K562 (cell line): ENCODE data around the gene ZBTB9. TPM values are rescaled to one million over a fixed set of nuclear protein-coding genes. Genes with fewer than 3 reads are reported as not detected.

Source experiments
- AFF1 ChIP-seq, 2 experiments: fragments of 450-650 bp; IDR thresholded peaks; 2 replicates each; pipeline ENCODE4 v1.6.1; 2018; ENCODE audit warnings: mild to moderate bottlenecking in 2 of 2, low read depth in 1 of 2; ENCODE audit not compliant: partially characterized antibody in 2 of 2
- ASH1L ChIP-seq: fragments of 450-650 bp; IDR thresholded peaks from 2 replicates; pipeline ENCODE4 v1.6.1; 2018; ENCODE audit warnings: borderline replicate concordance, mild to moderate bottlenecking, low read depth; ENCODE audit not compliant: partially characterized antibody
- ATF3 ChIP-seq, 2 experiments: fragments of 450-650 bp in 1 of 2; sonication (generic) in 1 of 2; formaldehyde crosslinking in 1 of 2; IDR thresholded peaks in 1 of 2; conservative IDR thresholded peaks in 1 of 2; 2 replicates each; pipeline versions ENCODE4 v1.6.1 to v1.8.1; 2016 to 2023; ENCODE audit warnings: mild to moderate bottlenecking in 2 of 2, moderate library complexity in 2 of 2, inconsistent platforms in 1 of 2, missing genetic modification reagents in 1 of 2
- CBFA2T3 ChIP-seq: fragments of 450-650 bp; IDR thresholded peaks from 2 replicates; pipeline ENCODE4 v1.6.1; 2017
- CBFB ChIP-seq: sonication (generic); formaldehyde crosslinking; IDR thresholded peaks from 2 replicates; pipeline ENCODE4 v1.4.0; 2020; ENCODE audit warnings: mild to moderate bottlenecking, missing genetic modification reagents
- CSDE1 ChIP-seq, 2 experiments: fragments of 450-650 bp; IDR thresholded peaks; 2 replicates each; pipeline ENCODE4 v1.6.1; 2016; ENCODE audit warnings: mild to moderate bottlenecking in 1 of 2
- ELF4 ChIP-seq: fragments of 450-650 bp; formaldehyde crosslinking; IDR thresholded peaks from 2 replicates; pipeline ENCODE4 v1.4.0; 2022; ENCODE audit warnings: missing genetic modification characterization
- HLTF ChIP-seq: fragments of 450-650 bp; IDR thresholded peaks from 2 replicates; pipeline ENCODE4 v1.6.1; 2016
- HMGN3 ChIP-seq: IDR thresholded peaks from 2 replicates; pipeline ENCODE4 v1.6.1; 2011; ENCODE audit warnings: borderline replicate concordance, low read depth, mild to moderate bottlenecking, mixed read lengths, low read length; ENCODE audit not compliant: insufficient read length; ENCODE audit errors: extremely low read depth
- L3MBTL2 ChIP-seq: fragments of 450-650 bp; IDR thresholded peaks from 2 replicates; pipeline ENCODE4 v1.6.1; 2016; ENCODE audit warnings: mild to moderate bottlenecking, moderate library complexity
- MYNN ChIP-seq, 2 experiments: sonication (generic); formaldehyde crosslinking in 1 of 2; IDR thresholded peaks; 2 replicates each; pipeline versions ENCODE4 v1.5.0 to v1.6.1; 2016 to 2020; ENCODE audit warnings: antibody characterized with exemption in 1 of 2, missing genetic modification reagents in 1 of 2
- PML ChIP-seq: IDR thresholded peaks from 2 replicates; pipeline ENCODE4 v1.6.1; 2012; ENCODE audit warnings: low read length, inconsistent platforms
- SMAD4 ChIP-seq: fragments of 250-450 bp; sonication (Bioruptor Pico); conservative IDR thresholded peaks from 2 replicates; pipeline ENCODE4 v1.8.0; 2021; ENCODE audit warnings: inconsistent platforms, mild to moderate bottlenecking, moderate library complexity
- STAT5A ChIP-seq: IDR thresholded peaks from 2 replicates; pipeline ENCODE4 v1.6.1; 2012; ENCODE audit warnings: low read length, inconsistent platforms, borderline replicate concordance
- TRIM28 ChIP-seq: fragments of 450-650 bp; IDR thresholded peaks from 2 replicates; pipeline ENCODE4 v1.6.1; 2017
- ZNF384 ChIP-seq: IDR thresholded peaks from 2 replicates; pipeline ENCODE4 v1.6.1; 2012; ENCODE audit warnings: low read depth, low read length, improper control_type of control experiment
- ZNF707 ChIP-seq: fragments of 250-450 bp; sonication (Bioruptor Pico); conservative IDR thresholded peaks from 2 replicates; pipeline ENCODE4 v1.8.0; 2022; ENCODE audit warnings: inconsistent platforms, mild to moderate bottlenecking, moderate library complexity
- polyA plus RNA-seq, 8 experiments: library from polyadenylated mRNA; depleted of rRNA in 4 of 8; stranded (reverse) in 5 of 8; unstranded in 3 of 8; fragments of >200 nt; fragmentation: Nextera tagmentation in 2 of 8; fragmentation: Illumina TruSeq in 1 of 8; extraction: Ambion mirVana in 2 of 8; extraction: Trizol in 1 of 8; gene quantifications; 2 replicates each; pipeline versions ENCODE4 v1.2.1 to v1.2.3, GENCODE V29; 2011 to 2014; ENCODE audit warnings: inconsistent platforms in 1 of 8, missing spikeins in 1 of 8
- total RNA-seq, 7 experiments: library from RNA; depleted of rRNA in 6 of 7; stranded (reverse); fragments of >200 nt in 6 of 7; fragmentation: Illumina TruSeq in 2 of 7; extraction: Trizol in 2 of 7; gene quantifications; 2 replicates each; pipeline versions ENCODE4 v1.2.1 to v1.2.3, GENCODE V29; 2011 to 2021; ENCODE audit warnings: low replicate concordance in 1 of 7
- TF ChIP-seq, protein P1 (sequence below): fragments of 450-650 bp; IDR thresholded peaks from 2 replicates; pipeline ENCODE4 v1.6.1; 2016; ENCODE audit warnings: borderline replicate concordance
- TF ChIP-seq, protein P2 (sequence below): IDR thresholded peaks from 2 replicates; pipeline ENCODE4 v1.6.1; 2011; ENCODE audit not compliant: insufficient read length; ENCODE audit errors: extremely low read depth

Gene ZBTB9
- total and polyA plus RNA-seq, 9 of the 15 experiments (the other 6 are each of a cell fraction or from before 2014, with no cell fraction given): 1.9 to 19.5 (median 10.4) TPM

DNA sequence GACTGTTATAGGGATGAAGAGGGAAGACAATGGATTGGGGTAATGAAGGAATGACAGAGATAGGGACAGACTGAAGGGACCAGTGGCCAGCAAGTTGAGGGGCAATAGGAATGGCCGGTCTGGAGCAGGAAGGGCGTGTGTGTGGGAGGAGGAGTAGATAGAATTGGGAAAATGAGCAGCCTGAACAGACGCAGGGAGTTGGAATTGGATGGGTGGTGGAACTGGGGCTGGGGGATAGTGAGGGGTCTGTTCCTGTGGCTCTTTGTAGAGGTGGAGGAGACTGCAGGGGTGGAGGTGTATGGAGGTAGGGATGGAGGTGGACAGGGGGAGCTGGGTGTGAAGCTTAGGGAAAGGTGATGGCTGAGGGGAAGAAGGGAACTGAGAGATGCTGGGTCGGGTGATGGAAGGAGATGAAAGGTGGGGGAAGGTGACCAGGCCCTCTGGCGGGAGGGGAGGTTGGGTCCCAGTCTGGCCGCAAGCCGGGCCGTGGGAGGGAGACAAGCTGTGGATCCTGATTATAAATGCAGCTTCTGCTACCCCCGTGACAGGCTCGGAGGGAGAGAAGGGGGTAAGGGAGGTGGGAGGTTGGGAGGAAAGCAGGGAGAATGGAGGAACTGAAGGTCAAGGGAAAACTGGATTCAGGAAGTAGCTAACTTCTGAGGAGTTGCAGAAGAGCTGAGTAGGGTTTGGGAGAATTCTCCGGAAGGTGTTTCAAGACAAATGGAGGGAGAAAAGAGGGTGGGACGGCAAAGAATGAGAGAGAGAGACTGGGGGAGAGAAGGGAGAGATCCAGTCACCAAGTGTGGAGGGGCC, 29.3 kb upstream of the ZBTB9 start (continued):
- 0 out of 2 replicates have a peak, but pooled peaks have one; percentile 42 for TF ChIP-seq TRIM28
- peak; percentile 43 for TF ChIP-seq SMAD4 (CRISPR knock-in tag)
- TF ChIP-seq CBFB (CRISPR knock-in tag): peak; percentile 33; the same call in 1 of the 2 replicates
- no peak for TF ChIP-seq ZNF707
- peak; percentile 67 to 82 for TF ChIP-seq AFF1 (IDR thresholded peaks at IDR 0.05; ENCODE audit: low read depth in 1 of 2, partially characterized antibody in 2 of 2)
- TF ChIP-seq L3MBTL2: no peak; the same call in 1 of the 2 replicates
- 0 out of 2 replicates have a peak, but pooled peaks have one; percentile 38 for TF ChIP-seq ATF3 (IDR thresholded peaks at IDR 0.05)
- TF ChIP-seq ATF3 (CRISPR knock-in tag; conservative IDR thresholded peaks at IDR 0.05): no peak
- TF ChIP-seq ELF4 (CRISPR knock-in tag): peak; percentile 59
- peak; percentile 54; the same call in 1 of the 2 replicates for TF ChIP-seq STAT5A
- TF ChIP-seq CBFA2T3: peak; percentile 90
- peak; percentile 96 for TF ChIP-seq HLTF
- TF ChIP-seq ASH1L: peak; percentile 53
- no peak for TF ChIP-seq ZNF384
- 0 out of 2 replicates have a peak, but pooled peaks have one; percentile 4 for TF ChIP-seq MYNN (IDR thresholded peaks at IDR 0.05)
- TF ChIP-seq MYNN (CRISPR knock-in tag; IDR thresholded peaks at IDR 0.05): no peak
- TF ChIP-seq, protein P1, sequence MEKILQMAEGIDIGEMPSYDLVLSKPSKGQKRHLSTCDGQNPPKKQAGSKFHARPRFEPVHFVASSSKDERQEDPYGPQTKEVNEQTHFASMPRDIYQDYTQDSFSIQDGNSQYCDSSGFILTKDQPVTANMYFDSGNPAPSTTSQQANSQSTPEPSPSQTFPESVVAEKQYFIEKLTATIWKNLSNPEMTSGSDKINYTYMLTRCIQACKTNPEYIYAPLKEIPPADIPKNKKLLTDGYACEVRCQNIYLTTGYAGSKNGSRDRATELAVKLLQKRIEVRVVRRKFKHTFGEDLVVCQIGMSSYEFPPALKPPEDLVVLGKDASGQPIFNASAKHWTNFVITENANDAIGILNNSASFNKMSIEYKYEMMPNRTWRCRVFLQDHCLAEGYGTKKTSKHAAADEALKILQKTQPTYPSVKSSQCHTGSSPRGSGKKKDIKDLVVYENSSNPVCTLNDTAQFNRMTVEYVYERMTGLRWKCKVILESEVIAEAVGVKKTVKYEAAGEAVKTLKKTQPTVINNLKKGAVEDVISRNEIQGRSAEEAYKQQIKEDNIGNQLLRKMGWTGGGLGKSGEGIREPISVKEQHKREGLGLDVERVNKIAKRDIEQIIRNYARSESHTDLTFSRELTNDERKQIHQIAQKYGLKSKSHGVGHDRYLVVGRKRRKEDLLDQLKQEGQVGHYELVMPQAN: peak; percentile 86
- peak in 1 of 2 experiments; percentile 31; a peak in 1 of 4 replicates for TF ChIP-seq CSDE1 (IDR thresholded peaks at IDR 0.05)
- TF ChIP-seq HMGN3: no peak
- TF ChIP-seq PML: peak; percentile 41; the same call in 1 of the 2 replicates
- TF ChIP-seq, protein P2, sequence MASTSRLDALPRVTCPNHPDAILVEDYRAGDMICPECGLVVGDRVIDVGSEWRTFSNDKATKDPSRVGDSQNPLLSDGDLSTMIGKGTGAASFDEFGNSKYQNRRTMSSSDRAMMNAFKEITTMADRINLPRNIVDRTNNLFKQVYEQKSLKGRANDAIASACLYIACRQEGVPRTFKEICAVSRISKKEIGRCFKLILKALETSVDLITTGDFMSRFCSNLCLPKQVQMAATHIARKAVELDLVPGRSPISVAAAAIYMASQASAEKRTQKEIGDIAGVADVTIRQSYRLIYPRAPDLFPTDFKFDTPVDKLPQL: no peak
